ENCODE data around the gene NEDD8. TPM values are rescaled to one million over a fixed set of nuclear protein-coding genes. Genes with fewer than 3 reads are reported as not detected.

Gene NEDD8
- total and polyA plus RNA-seq, 9 donors: 69.7 to 301 (median 134) TPM

- no peak for DNase-seq
- WGBS, 3 donors: 75 to 83% (median 79%) methylated on average over 14 of the region's 14 CpGs
- Histone ChIP-seq H3K9me3 (no peaks in the 10 kb centered on the region), H3K4me3 (no peak within 1 kb of the TSS), H3K27ac (no peak within 1 kb of the TSS), H3K36me3 (no peaks in the 10 kb centered on the region), H3K27me3 (no peaks in the 10 kb centered on the region), H3K4me1 (ENCODE audit: insufficient read depth) (peaks cover 3% of the 10 kb centered on the region)
- no peak for TF ChIP-seq EP300 (IDR thresholded peaks at IDR 0.05)
- intact Hi-C loops (cut with DNase I): no loop called here
Observed at GRCh38 chr14:24262821-24263733, 30.9 kb upstream of the NEDD8 start, which contains the start of gene TGM1. Gene TGM1 (minus strand): TSS chr14:24263177. CDS start chr14:24262352, 825 bp downstream.

GRCh38 chr14:24261969-24262327 is 29.8 kb upstream of the NEDD8 start:
- DNase-seq: no peak
- TF ChIP-seq EP300 (IDR thresholded peaks at IDR 0.05): no peak
- no peak for TF ChIP-seq POLR2A (IDR thresholded peaks at IDR 0.05)
- TF ChIP-seq CTCF (IDR thresholded peaks at IDR 0.05): no peak
- Histone ChIP-seq H3K4me1 (ENCODE audit: insufficient read depth) (peaks cover 3% of the 10 kb centered on the region), H3K27me3 (no peaks in the 10 kb centered on the region), H3K36me3 (no peaks in the 10 kb centered on the region), H3K27ac (no peak overlapping the region), H3K4me3 (no peak overlapping the region), H3K9me3 (no peaks in the 10 kb centered on the region)
- WGBS, 3 donors: 90 to 94% (median 91%) methylated on average over 16 to 19 of the region's 19 CpGs
- intact Hi-C loops (cut with DNase I): no loop called here

GRCh38 chr14:24261256-24261968 is 29.2 kb upstream of the NEDD8 start:
- Histone ChIP-seq H3K4me3 (no peak overlapping the region), H3K36me3 (no peaks in the 10 kb centered on the region), H3K9me3 (no peaks in the 10 kb centered on the region), H3K27ac (no peak overlapping the region), H3K4me1 (ENCODE audit: insufficient read depth) (peaks cover 3% of the 10 kb centered on the region), H3K27me3 (no peaks in the 10 kb centered on the region)
- 85 to 91% (median 89%) methylated on average over 20 of the region's 20 CpGs for WGBS, 3 donors
- DNase-seq: no peak
- TF ChIP-seq EP300 (IDR thresholded peaks at IDR 0.05): no peak
- no peak for TF ChIP-seq POLR2A (IDR thresholded peaks at IDR 0.05)
- no peak for TF ChIP-seq CTCF (IDR thresholded peaks at IDR 0.05)
- intact Hi-C loops (cut with DNase I): no loop called here

GRCh38 chr14:24260780-24261157 is 28.6 kb upstream of the NEDD8 start:
- no peak overlapping the region for H3K4me3 ChIP-seq
- no peak for DNase-seq
- intact Hi-C loops (cut with DNase I): no loop called here
- H3K27ac ChIP-seq: no peak overlapping the region
- H3K27me3 ChIP-seq: no peaks in the 10 kb centered on the region
- H3K9me3 ChIP-seq: no peaks in the 10 kb centered on the region
- 81 to 89% (median 83%) methylated on average over 4 of the region's 4 CpGs for WGBS, 3 donors
- TF ChIP-seq CTCF (IDR thresholded peaks at IDR 0.05): no peak
- no peak for TF ChIP-seq POLR2A (IDR thresholded peaks at IDR 0.05)
- no peak for TF ChIP-seq EP300 (IDR thresholded peaks at IDR 0.05)
- no peaks in the 10 kb centered on the region for H3K36me3 ChIP-seq
- H3K4me1 ChIP-seq (ENCODE audit: insufficient read depth): peaks cover 3% of the 10 kb centered on the region
